ENCODE data around the gene SLC25A39.
"Not testable (repeated sequence)": the region's sequence is repeated elsewhere in the genome, so short reads cannot be mapped to it uniquely, and the experiment has no call there.

Gene SLC25A39

GRCh38 chr17:44340553-44340952 lies 15.9 kb upstream of the SLC25A39 start:
- not testable (repeated sequence) for H3K4me3 ChIP-seq (ENCODE audit: low read depth, low read length); DNase-seq (ENCODE audit: low read depth)

- H3K4me3 ChIP-seq (ENCODE audit: low read depth, low read length), result no peak overlapping the region
- no peak for DNase-seq (ENCODE audit: low read depth)
Observed at GRCh38 chr17:44338702-44339101, 14.1 kb upstream of the SLC25A39 start.

GRCh38 chr17:44335968-44336367 lies 11.3 kb upstream of the SLC25A39 start:
- no peak overlapping the region for H3K4me3 ChIP-seq (ENCODE audit: low read depth, low read length)
- no peak for DNase-seq (ENCODE audit: low read depth)

- no peak for DNase-seq (ENCODE audit: low read depth)
- H3K4me3 ChIP-seq (ENCODE audit: low read depth, low read length), result no peak overlapping the region
Observed at GRCh38 chr17:44335564-44335963, 10.9 kb upstream of the SLC25A39 start.

GRCh38 chr17:44334727-44335126 lies 10.1 kb upstream of the SLC25A39 start:
- H3K4me3 ChIP-seq (ENCODE audit: low read depth, low read length), result no peak overlapping the region
- DNase-seq (ENCODE audit: low read depth), result no peak

GRCh38 chr17:44334315-44334714 lies 9.7 kb upstream of the SLC25A39 start:
- DNase-seq (ENCODE audit: low read depth), result no peak
- no peak overlapping the region for H3K4me3 ChIP-seq (ENCODE audit: low read depth, low read length)

- no peak overlapping the region for H3K4me3 ChIP-seq (ENCODE audit: low read depth, low read length)
- DNase-seq (ENCODE audit: low read depth), result no peak
Observed at GRCh38 chr17:44333371-44333770, 8.7 kb upstream of the SLC25A39 start.

GRCh38 chr17:44331249-44331760 lies 6.7 kb upstream of the SLC25A39 start:
- no peak for DNase-seq (ENCODE audit: low read depth)
- no peak overlapping the region for H3K4me3 ChIP-seq (ENCODE audit: low read depth, low read length)

GRCh38 chr17:44330263-44330662 lies 5.6 kb upstream of the SLC25A39 start:
- not testable (repeated sequence) for DNase-seq (ENCODE audit: low read depth); H3K4me3 ChIP-seq (ENCODE audit: low read depth, low read length)

GRCh38 chr17:44329516-44329915 lies 4.9 kb upstream of the SLC25A39 start:
- H3K4me3 ChIP-seq (ENCODE audit: low read depth, low read length); DNase-seq (ENCODE audit: low read depth): not testable (repeated sequence)

- DNase-seq (ENCODE audit: low read depth), result no peak
- no peak overlapping the region for H3K4me3 ChIP-seq (ENCODE audit: low read depth, low read length)
Observed at GRCh38 chr17:44327715-44328449, 3.3 kb upstream of the SLC25A39 start.

GRCh38 chr17:44326861-44327444 lies 2.3 kb upstream of the SLC25A39 start:
- H3K4me3 ChIP-seq (ENCODE audit: low read depth, low read length), result peak overlapping the region; percentile 1
- DNase-seq (ENCODE audit: low read depth), result peak; percentile 92

GRCh38 chr17:44324092-44324570 lies 492 bp downstream of the SLC25A39 start:
- no peak for DNase-seq (ENCODE audit: low read depth)
- peak overlapping the region; percentile 87 for H3K4me3 ChIP-seq (ENCODE audit: low read depth, low read length)

GRCh38 chr17:44323359-44324091 lies 1.1 kb downstream of the SLC25A39 start:
- peak overlapping the region; percentile 87 for H3K4me3 ChIP-seq (ENCODE audit: low read depth, low read length)
- no peak for DNase-seq (ENCODE audit: low read depth)

GRCh38 chr17:44322236-44322895 lies 2.3 kb downstream of the SLC25A39 start:
- no peak for DNase-seq (ENCODE audit: low read depth)
- H3K4me3 ChIP-seq (ENCODE audit: low read depth, low read length), result no peak overlapping the region

GRCh38 chr17:44321246-44322120 lies 3.1 kb downstream of the SLC25A39 start:
- no peak overlapping the region for H3K4me3 ChIP-seq (ENCODE audit: low read depth, low read length)
- no peak for DNase-seq (ENCODE audit: low read depth)

GRCh38 chr17:44320066-44320465 lies 4.6 kb downstream of the SLC25A39 start:
- H3K4me3 ChIP-seq (ENCODE audit: low read depth, low read length), result no peak overlapping the region
- no peak for DNase-seq (ENCODE audit: low read depth)

GRCh38 chr17:44318077-44318892 lies 6.3 kb downstream of the SLC25A39 start:
- no peak overlapping the region for H3K4me3 ChIP-seq (ENCODE audit: low read depth, low read length)
- DNase-seq (ENCODE audit: low read depth), result no peak

All from skeletal muscle cell (primary cell).